ENCODE results near the gene CSNK1G1.

DNA sequence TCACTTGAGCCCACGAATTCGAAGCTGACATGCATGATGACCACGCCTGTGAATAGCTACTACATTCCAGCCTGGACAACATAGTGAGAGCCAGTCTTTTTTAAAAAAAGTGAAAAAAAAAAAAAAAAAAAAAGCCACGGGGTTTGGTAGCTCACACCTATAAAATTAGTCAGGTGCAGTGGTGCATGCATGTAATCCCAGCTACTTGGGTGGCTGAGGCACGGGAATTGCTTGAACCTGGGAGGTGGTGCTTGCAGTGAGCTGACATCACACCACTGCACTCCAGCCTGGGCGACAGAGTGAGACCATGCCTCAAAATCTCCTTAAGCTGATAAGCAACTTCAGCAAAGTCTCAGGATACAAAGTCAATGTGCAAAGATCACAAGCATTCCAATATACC is 44.4 kb downstream of the CSNK1G1 start:
- TF ChIP-seq, protein P1, sequence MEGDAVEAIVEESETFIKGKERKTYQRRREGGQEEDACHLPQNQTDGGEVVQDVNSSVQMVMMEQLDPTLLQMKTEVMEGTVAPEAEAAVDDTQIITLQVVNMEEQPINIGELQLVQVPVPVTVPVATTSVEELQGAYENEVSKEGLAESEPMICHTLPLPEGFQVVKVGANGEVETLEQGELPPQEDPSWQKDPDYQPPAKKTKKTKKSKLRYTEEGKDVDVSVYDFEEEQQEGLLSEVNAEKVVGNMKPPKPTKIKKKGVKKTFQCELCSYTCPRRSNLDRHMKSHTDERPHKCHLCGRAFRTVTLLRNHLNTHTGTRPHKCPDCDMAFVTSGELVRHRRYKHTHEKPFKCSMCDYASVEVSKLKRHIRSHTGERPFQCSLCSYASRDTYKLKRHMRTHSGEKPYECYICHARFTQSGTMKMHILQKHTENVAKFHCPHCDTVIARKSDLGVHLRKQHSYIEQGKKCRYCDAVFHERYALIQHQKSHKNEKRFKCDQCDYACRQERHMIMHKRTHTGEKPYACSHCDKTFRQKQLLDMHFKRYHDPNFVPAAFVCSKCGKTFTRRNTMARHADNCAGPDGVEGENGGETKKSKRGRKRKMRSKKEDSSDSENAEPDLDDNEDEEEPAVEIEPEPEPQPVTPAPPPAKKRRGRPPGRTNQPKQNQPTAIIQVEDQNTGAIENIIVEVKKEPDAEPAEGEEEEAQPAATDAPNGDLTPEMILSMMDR (IDR thresholded peaks at IDR 0.05; ENCODE audit: low read depth, low read length), result no peak
- no peak for TF ChIP-seq EZH2phosphoT487 (IDR thresholded peaks at IDR 0.05; ENCODE audit: low read depth)

Measured in OCI-LY3 (cell line).